GM19240 (cell line): ENCODE results near the gene FADS2.
A peak's percentile ranks its signal among the peaks of the same experiment; 100 is the strongest.
"Not testable (repeated sequence)": the region's sequence is repeated elsewhere in the genome, so short reads cannot be mapped to it uniquely, and the experiment has no call there.

Source experiments
- DNase-seq: peaks from one replicate; pipeline ENCODE4 v3.0.0; 2011; ENCODE audit warnings: low spot score; ENCODE audit not compliant: insufficient read length

FADS2 gene

GRCh38 chr11:61866958-61867343 lies 38.9 kb downstream of the FADS2 start:
- no peak for DNase-seq

GRCh38 chr11:61868571-61869428 lies 40.7 kb downstream of the FADS2 start:
- DNase-seq = no peak

- no peak for DNase-seq
Measured at GRCh38 chr11:61869429-61869707, 41.3 kb downstream of the FADS2 start.

DNA sequence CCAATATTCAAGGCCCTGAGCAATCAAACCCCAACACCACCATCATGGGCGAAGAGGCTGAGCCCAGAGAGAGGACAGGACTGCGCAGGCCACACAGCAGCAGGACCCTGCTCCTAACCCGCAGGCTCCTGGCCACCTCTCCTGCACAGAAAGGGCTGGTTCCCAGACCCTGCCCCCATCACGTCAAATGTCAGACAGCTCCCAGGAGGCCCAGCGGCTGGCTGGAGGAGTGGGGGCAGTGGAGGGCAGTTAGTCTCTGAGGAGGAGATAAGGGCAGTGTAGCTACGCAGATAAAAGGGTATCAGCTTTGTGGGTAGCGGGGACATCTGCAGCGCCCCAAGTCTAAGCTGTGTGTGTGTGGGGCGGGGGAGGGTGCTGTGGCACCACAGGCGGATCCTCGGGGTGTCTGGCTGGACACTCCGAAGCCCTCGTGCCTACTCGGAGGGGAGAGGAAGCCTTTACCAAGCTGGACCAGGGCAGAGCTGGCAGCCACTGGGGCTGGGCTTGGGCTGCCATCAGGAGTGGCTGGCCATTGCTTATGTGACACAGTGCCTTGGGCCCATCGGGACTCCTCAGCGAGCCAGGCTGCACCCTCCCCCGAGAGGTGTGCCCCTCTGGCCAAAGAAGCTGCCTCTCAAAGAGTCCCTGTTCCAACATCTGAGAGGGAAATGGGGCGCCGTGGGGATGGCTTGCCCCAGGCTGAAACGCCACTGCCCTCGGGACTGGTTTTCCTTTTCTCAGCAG lies 41.8 kb downstream of the FADS2 start:
- DNase-seq = no peak

GRCh38 chr11:61870541-61871031 lies 42.5 kb downstream of the FADS2 start:
- no peak for DNase-seq

GRCh38 chr11:61871158-61871597 lies 43.1 kb downstream of the FADS2 start:
- peak; percentile 82 for DNase-seq

GRCh38 chr11:61872935-61873565 lies 45.0 kb downstream of the FADS2 start:
- DNase-seq = no peak

DNA sequence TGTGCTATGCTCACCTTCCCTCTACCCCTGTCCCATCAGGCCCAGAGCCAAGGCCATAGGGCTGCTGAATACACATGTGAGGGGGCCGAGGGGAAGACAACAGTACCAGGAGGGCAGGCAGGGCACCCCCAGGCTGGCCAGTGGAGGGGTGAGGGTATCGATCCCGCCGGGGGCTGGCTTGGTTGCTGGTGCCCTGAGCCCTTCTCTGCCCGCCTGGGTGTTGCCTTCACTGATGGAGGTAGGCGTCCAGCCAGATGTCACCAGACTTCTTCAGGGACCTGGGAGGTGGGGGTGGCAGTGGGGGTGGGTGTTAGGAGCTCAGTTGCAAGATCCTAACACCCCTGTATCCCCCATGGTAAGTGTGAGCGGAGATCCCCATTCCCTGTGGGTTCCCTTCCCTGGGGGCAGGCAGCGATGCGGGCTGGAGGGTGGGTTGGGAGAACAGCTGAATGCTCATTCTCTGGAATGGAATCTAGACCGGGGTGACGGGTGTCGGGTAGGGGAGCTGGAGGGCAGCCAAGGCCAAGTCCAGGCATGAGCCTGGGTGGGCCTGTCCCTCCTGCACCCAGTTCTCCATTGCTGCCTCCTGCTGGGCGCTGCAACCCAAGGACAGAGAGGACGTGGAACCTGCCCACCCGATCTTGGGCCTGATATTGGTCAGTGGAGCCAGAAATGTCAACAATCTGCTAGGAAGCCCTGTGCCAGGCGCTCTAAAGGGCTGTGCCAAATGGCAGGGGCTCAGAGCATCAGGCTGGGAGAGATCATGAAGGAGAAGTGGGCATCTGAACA lies 45.7 kb downstream of the FADS2 start:
- DNase-seq = no peak

- DNase-seq = no peak
Measured at GRCh38 chr11:61874377-61874809, 46.3 kb downstream of the FADS2 start.

DNA sequence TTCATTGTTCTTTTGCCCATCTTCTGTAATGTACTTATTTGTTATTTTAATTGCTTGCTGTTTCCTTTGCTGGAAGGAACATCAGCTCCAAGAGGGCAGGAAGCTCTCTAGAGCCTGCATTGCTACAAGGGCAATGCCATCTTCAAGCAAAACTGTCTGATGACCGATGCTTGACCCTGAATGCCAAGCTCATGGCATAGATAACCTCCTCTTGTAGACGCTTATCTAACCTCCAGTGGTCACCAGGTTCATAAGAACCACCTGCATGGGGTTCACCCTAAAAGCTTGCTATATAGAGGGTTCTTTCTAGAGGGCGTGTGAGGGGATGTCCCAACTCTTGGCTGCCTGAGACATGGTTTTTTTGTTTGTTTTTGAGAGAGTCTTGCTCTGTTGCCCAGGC lies 46.8 kb downstream of the FADS2 start:
- no peak for DNase-seq

GRCh38 chr11:61875698-61876097 lies 47.6 kb downstream of the FADS2 start:
- DNase-seq = no peak

- DNase-seq = no peak
Measured at GRCh38 chr11:61879152-61879551, 51.1 kb downstream of the FADS2 start.

DNA sequence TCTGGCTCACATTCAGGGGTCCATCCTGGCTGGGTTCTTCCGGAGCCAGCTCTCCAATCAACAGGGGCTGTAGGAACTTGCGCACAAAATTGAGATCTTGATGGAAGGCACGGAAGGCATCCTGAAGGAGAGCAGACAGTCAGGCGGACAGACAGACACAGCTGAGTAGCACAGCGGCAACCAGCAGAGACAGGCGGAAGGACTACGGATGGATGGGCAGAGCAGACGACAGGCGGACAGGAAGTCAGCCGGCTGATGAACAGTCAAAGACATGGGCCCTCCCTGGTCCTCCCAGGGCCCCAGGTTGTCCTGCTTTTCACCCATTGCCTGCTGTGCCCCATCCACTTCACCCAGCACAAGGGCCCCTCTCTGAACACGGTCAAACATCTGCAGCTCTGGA lies 51.9 kb downstream of the FADS2 start:
- DNase-seq = peak; percentile 69

- no peak for DNase-seq
Measured at GRCh38 chr11:61880454-61880853, 52.4 kb downstream of the FADS2 start.

DNA sequence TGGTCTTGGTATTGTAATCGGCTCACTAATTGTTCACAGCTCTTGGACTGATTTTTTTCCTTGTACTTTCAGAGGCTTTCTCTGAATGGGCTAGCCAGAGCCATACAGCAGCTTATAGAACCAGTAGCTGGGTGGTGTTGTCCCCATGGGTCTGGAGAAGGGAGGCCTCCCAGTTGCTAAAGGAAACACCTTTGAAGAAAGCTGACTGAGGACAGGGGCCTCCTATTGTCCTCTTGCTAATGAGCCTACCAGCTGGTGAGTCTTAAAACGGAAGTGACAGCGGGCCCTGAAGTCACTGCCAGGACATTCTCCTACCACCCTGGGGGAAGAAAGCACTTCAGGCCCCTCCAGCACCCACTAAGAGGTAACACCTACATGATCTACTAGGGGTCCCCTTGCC lies 53.3 kb downstream of the FADS2 start:
- no peak for DNase-seq

- not testable (repeated sequence) for DNase-seq
Measured at GRCh38 chr11:61882267-61882666, 54.2 kb downstream of the FADS2 start.

GRCh38 chr11:61882879-61883278 lies 54.8 kb downstream of the FADS2 start:
- no peak for DNase-seq

- DNase-seq = no peak
Measured at GRCh38 chr11:61883327-61883726, 55.2 kb downstream of the FADS2 start.

- DNase-seq = no peak
Measured at GRCh38 chr11:61883947-61884346, 55.8 kb downstream of the FADS2 start.

DNA sequence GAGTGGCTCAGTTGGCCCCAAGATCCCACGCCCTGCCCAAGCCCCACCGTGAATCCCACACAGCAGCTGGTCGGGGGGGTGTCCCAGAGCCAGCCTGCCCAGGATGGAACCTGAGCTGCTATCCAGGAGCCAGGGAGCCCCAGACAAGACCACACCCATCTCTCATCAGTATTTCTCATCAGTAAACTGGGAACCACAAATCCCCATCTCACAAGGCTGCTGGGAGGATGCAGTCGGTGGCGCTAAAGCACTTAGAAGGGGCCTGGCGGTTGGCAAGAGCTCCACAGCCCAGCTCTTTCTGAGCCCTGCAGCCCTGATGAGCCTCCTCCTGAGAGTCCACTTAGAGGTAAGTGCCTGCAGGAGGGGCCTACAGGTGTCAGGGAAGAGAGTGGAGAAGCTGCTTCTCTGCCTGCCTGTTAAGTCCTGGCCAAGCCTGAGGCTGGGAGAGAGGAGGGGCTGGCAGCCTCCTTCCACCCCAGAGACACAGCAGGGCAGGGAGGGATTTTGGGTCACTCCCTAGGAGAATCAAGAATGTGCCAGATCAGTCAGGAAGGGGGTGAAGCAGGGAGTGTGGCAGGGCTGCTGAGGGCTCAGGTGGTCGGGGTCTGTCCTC lies 57.2 kb downstream of the FADS2 start:
- no peak for DNase-seq
